ENCODE results near the gene SLC6A8. TPM values are rescaled to one million over a fixed set of nuclear protein-coding genes. Genes with fewer than 3 reads are reported as not detected.
"Not testable (repeated sequence)": the region's sequence is repeated elsewhere in the genome, so short reads cannot be mapped to it uniquely, and the experiment has no call there.

Gene SLC6A8
- total and polyA plus RNA-seq, 11 donors = 113 to 241 (median 179) TPM

DNA sequence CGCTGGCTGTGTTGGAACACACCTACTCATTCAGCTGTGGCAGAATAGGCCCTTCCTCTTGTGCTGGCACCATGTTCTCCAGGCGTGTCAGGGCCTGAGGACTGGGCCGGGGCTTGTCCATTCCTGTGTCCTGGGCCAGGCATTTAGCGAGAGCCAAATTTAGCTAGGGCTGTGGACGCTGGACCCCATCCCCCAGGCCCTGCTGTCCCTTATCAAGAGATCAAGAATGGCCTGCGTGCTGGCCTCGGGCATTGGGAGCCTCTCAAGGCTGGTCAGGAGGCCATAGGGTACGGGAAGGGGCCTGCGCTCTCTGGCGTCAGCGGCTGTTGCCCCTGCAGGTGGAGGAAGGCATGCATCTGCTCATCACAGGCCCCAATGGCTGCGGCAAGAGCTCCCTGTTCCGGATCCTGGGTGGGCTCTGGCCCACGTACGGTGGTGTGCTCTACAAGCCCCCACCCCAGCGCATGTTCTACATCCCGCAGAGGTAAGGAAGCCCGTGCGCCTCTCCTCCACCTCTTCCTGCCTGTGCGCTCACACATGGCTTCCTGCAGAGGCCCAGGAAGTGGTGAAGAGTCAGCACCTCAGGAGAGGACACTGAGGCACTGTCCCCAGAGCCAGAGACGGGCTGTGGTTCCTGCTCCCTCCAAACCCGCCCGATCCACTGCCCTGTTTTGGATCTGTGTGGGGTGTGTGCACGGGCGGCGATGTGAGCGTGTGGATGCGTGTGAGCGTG, 52.2 kb downstream of the SLC6A8 start:
- intact Hi-C loops (cut with DNase I) = no loop called here
- no peak for TF ChIP-seq POLR2A (IDR thresholded peaks at IDR 0.05)
- TF ChIP-seq, protein P1, sequence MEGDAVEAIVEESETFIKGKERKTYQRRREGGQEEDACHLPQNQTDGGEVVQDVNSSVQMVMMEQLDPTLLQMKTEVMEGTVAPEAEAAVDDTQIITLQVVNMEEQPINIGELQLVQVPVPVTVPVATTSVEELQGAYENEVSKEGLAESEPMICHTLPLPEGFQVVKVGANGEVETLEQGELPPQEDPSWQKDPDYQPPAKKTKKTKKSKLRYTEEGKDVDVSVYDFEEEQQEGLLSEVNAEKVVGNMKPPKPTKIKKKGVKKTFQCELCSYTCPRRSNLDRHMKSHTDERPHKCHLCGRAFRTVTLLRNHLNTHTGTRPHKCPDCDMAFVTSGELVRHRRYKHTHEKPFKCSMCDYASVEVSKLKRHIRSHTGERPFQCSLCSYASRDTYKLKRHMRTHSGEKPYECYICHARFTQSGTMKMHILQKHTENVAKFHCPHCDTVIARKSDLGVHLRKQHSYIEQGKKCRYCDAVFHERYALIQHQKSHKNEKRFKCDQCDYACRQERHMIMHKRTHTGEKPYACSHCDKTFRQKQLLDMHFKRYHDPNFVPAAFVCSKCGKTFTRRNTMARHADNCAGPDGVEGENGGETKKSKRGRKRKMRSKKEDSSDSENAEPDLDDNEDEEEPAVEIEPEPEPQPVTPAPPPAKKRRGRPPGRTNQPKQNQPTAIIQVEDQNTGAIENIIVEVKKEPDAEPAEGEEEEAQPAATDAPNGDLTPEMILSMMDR (IDR thresholded peaks at IDR 0.05) = no peak
- 86 to 91% (median 89%) methylated on average over 12 to 29 of the region's 29 CpGs for WGBS, 4 donors
- Histone ChIP-seq H3K27me3 (peaks cover 0 to 3% (median 0%) of the 10 kb centered on the region in 9 donors), H3K36me3 (peaks cover 0 to 14% (median 5%) of the 10 kb centered on the region in 9 donors), H3K9me3 (no peaks in the 10 kb centered on the region), H3K4me1 (peaks cover 0 to 6% (median 0%) of the 10 kb centered on the region in 12 donors), H3K4me3 (no peak overlapping the region), H3K27ac (no peak overlapping the region)
- peak in 1 of 4 donors; percentile 28 for ATAC-seq
- DNase-seq = no peak

DNA sequence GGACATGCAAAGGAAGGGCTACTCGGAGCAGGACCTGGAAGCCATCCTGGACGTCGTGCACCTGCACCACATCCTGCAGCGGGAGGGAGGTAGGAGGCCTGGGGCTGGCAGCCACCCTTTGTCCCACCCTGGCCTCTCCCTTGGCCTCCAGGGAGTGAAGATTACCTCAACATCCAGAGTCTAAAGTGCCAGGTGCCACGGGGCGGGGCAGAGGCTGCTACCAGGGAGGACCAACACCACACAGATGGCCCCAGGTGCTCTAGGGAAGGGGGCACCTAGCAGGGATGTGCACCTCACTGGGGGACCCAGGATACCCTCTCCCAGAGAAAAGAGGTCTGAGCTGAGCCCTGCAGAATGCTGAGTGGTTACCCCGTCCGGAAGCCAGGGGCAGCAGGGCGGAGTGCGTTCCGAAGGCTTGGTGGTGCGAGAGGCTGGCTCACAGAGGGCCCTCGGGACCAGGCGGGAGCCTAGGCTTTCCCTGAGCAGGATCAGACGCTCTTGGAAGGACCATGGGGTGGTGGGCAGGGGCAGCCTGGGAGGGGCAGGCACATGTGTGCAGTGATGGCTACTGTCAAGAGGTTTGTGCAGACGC, 53.0 kb downstream of the SLC6A8 start:
- WGBS, 4 donors = 86 to 96% (median 88%) methylated on average over 11 to 16 of the region's 16 CpGs
- Histone ChIP-seq H3K4me3 (no peak overlapping the region), H3K27me3 (peaks cover 0 to 3% (median 0%) of the 10 kb centered on the region in 9 donors), H3K4me1 (peaks cover 0 to 6% (median 0%) of the 10 kb centered on the region in 12 donors), H3K36me3 (peaks cover 0 to 14% (median 5%) of the 10 kb centered on the region in 9 donors), H3K9me3 (no peaks in the 10 kb centered on the region), H3K27ac (no peak overlapping the region)
- DNase-seq (no peak), ATAC-seq (no peak)
- TF ChIP-seq, protein P1 (IDR thresholded peaks at IDR 0.05) = no peak
- intact Hi-C loops (cut with DNase I) = no loop called here

DNA sequence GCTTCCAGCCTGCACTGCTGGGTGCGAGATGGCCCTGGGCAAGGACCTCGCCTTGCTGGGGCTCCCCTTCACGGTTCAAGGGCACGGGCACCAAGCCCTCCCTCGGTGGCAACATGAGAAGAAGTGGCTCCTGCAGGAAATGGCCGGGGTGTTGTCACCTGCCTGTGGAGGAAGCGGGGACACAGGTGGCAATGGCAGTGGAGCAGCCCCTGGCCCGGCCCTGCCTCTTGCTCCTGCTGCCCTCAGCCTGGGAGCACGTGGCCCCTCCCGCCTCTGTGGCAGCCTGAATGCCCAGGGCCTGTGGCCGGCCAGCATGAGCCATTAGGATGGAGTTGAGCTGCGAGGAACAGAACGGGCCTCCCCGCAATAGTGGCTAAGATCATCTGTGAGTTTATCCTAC, 53.7 kb downstream of the SLC6A8 start:
- TF ChIP-seq, protein P1 (IDR thresholded peaks at IDR 0.05) = no peak
- no peak for TF ChIP-seq POLR2A (IDR thresholded peaks at IDR 0.05)
- Histone ChIP-seq H3K4me3 (no peak overlapping the region), H3K36me3 (peaks cover 0 to 10% (median 3%) of the 10 kb centered on the region in 9 donors), H3K4me1 (peaks cover 0 to 6% (median 0%) of the 10 kb centered on the region in 12 donors), H3K9me3 (no peaks in the 10 kb centered on the region), H3K27me3 (peaks cover 0 to 5% (median 0%) of the 10 kb centered on the region in 9 donors), H3K27ac (no peak overlapping the region)
- intact Hi-C loops (cut with DNase I) = no loop called here
- ATAC-seq (no peak), DNase-seq (no peak)
- 80 to 92% (median 85%) methylated on average over 13 to 14 of the region's 14 CpGs for WGBS, 4 donors

GRCh38 chrX:153742111-153742510, 54.4 kb downstream of the SLC6A8 start:
- H3K4me3 ChIP-seq; H3K36me3 ChIP-seq; H3K4me1 ChIP-seq; H3K27me3 ChIP-seq; ATAC-seq; intact Hi-C loops (cut with DNase I); DNase-seq; H3K27ac ChIP-seq; H3K9me3 ChIP-seq: not testable (repeated sequence)
- 93 to 96% (median 94%) methylated on average over 13 to 14 of the region's 14 CpGs for WGBS, 4 donors

DNA sequence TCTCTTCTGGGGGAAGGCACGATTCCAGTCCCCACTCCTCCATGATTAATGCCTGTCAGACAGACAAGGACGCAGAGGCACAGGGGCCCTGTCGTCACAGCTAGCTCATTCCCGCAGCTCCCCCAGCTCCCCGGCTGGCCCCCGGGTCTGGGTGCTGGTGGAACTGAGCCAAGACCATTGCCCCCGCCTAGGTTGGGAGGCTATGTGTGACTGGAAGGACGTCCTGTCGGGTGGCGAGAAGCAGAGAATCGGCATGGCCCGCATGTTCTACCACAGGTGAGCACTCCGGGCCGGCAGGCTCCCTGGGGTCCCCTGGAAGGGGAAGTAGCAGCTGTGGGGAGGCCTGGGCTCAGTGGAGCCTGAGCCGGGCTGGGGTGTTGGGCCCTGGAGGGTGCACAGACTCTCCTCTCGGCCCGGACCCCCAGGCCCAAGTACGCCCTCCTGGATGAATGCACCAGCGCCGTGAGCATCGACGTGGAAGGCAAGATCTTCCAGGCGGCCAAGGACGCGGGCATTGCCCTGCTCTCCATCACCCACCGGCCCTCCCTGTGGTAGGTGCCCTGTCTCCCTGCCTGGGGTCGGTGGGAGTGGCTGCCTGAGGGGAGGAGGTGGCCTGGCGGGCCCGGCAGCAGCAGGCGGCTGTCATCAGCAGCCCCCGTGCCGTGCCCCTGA, 55.2 kb downstream of the SLC6A8 start:
- H3K9me3 ChIP-seq; DNase-seq; intact Hi-C loops (cut with DNase I); ATAC-seq; H3K36me3 ChIP-seq; H3K27me3 ChIP-seq; H3K4me3 ChIP-seq; H3K4me1 ChIP-seq: not testable (repeated sequence)
- 70 to 84% (median 77%) methylated on average over 27 to 32 of the region's 32 CpGs for WGBS, 4 donors
- peak overlapping the region in 1 of 12 donors; percentile 47 for H3K27ac ChIP-seq

DNA sequence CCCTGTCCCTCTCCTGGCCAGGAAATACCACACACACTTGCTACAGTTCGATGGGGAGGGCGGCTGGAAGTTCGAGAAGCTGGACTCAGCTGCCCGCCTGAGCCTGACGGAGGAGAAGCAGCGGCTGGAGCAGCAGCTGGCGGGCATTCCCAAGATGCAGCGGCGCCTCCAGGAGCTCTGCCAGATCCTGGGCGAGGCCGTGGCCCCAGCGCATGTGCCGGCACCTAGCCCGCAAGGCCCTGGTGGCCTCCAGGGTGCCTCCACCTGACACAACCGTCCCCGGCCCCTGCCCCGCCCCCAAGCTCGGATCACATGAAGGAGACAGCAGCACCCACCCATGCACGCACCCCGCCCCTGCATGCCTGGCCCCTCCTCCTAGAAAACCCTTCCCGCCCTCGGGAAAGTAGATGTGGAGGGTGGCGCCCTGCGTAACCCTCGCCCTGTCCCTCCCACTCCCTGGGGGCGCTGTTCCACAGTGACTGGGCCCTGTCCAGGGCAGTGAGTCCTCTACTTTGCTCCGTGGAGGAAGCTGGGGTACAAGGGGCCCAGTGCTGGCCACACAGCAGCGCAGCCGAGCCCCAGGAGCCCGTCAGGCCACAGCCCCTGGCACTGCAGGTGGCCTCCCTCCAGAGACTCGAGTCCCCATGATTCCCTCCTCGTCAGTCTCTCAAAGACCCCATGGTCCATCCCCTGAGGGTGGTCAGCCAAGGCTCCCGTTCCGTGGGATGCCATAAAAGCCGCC, 55.9 kb downstream of the SLC6A8 start:
- H3K36me3 ChIP-seq; H3K4me3 ChIP-seq; ATAC-seq; H3K4me1 ChIP-seq; H3K27me3 ChIP-seq; intact Hi-C loops (cut with DNase I); H3K9me3 ChIP-seq: not testable (repeated sequence)
- WGBS, 4 donors = 56 to 77% (median 63%) methylated on average over 16 to 35 of the region's 35 CpGs
- H3K27ac ChIP-seq = peak overlapping the region in 1 of 12 donors; percentile 71
- DNase-seq = peak in 1 of 5 donors; percentile 62

All from heart left ventricle (tissue), 16 donors.